ENCODE data around the gene ZCWPW1.
"Not testable (repeated sequence)": the region's sequence is repeated elsewhere in the genome, so short reads cannot be mapped to it uniquely, and the experiment has no call there.

The ZCWPW1 gene

DNA sequence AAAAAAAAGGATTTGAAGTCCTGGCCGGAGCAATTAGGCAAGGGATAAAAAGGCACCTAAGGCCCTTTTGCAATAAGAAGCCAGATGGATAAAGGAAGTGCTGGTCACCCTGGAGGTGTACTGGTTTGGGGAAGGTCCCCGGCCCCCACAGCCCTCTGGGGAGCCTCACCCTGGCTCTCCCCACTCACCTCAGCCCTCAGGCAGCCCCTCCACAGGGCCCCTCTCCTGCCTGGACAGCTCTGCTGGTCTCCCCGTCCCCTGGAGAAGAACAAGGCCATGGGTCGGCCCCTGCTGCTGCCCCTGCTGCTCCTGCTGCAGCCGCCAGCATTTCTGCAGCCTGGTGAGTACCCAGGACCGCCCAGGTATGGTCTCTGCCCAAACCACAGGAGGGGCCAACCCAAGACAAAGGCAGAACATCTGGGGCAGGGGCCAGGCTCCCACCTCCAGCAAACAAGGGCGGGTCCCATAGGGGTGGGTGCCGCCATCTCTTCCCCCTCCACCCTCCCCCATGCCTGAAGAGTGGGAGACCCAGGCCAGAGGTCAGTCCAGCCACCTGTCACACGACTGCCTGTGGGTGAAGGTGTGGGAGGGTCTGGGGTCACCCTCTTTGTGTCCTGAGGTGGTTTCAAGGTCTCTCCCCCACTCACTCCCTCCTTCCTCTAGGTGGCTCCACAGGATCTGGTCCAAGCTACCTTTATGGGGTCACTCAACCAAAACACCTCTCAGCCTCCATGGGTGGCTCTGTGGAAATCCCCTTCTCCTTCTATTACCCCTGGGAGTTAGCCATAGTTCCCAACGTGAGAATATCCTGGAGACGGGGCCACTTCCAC lies 70.3 kb downstream of the ZCWPW1 start, which contains the start of gene PILRB:
TSS of gene PILRB (plus strand) at position 91 of the 830 bp plus-strand sequence. CDS start at position 277, 186 bp downstream.
- DNase-seq (ENCODE audit: low read depth), result no peak
- H3K4me3 ChIP-seq (ENCODE audit: low read depth, low read length), result no peak within 1 kb of the TSS
- TF ChIP-seq, protein P1, sequence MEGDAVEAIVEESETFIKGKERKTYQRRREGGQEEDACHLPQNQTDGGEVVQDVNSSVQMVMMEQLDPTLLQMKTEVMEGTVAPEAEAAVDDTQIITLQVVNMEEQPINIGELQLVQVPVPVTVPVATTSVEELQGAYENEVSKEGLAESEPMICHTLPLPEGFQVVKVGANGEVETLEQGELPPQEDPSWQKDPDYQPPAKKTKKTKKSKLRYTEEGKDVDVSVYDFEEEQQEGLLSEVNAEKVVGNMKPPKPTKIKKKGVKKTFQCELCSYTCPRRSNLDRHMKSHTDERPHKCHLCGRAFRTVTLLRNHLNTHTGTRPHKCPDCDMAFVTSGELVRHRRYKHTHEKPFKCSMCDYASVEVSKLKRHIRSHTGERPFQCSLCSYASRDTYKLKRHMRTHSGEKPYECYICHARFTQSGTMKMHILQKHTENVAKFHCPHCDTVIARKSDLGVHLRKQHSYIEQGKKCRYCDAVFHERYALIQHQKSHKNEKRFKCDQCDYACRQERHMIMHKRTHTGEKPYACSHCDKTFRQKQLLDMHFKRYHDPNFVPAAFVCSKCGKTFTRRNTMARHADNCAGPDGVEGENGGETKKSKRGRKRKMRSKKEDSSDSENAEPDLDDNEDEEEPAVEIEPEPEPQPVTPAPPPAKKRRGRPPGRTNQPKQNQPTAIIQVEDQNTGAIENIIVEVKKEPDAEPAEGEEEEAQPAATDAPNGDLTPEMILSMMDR (conservative IDR thresholded peaks at IDR 0.05; ENCODE audit: low read depth, low read length), result peak; percentile 22

DNA sequence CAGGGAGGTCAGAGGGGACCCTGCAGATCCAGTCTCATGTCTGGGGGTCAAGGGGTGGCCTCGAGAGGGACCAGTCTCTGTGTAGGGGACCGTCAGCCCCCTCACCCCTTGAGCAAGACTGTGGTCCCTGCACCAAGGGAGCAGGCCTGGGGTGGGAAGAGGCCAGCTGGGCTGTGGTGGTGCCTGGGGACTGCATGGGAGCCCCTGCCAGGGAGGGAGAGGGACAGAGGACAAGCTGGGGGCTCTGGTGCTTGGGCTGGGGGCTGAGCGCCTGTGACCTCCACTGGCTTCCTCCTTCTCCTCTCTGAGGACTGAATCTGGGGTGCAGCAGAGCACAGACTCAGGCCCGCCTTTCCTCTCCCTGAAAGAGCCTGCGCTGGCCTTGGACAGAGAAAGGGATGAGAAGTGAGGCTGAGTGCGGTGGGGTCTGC lies 71.4 kb downstream of the ZCWPW1 start:
- TF ChIP-seq, protein P1 (conservative IDR thresholded peaks at IDR 0.05; ENCODE audit: low read depth, low read length), result no peak
- no peak overlapping the region for H3K4me3 ChIP-seq (ENCODE audit: low read depth, low read length)
- DNase-seq (ENCODE audit: low read depth), result no peak

DNA sequence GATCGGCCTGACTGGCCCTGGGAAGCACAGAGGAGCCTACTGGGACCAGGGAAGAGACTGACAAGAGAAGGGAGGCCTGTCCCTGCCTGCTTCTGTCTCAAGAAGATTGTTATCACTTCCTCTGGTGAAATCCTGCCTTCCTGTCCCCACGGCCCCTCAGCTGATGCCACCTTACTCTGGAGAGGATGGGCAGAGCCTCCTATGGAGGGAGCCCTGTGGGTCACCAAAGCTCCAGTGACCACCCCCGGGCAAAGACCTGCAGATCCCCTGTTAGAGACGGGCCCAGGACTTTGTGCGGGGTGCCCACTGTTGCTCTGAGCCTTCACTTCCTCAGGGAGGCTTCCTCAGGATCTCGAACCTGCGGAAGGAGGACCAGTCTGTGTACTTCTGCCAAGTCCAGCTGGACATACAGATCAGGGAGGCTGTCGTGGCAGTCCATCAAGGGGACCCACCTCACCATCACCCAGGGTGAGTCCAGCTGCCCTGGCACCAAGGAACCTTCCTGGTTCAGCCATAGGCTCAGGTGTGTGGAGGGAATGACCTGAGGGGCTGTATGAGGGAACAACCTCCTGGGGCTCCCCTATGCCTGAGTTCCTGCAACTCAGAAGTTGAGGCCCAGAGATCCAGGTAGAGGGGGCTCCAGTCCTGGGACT lies 72.0 kb downstream of the ZCWPW1 start:
- no peak for DNase-seq (ENCODE audit: low read depth)
- no peak overlapping the region for H3K4me3 ChIP-seq (ENCODE audit: low read depth, low read length)
- TF ChIP-seq, protein P1 (conservative IDR thresholded peaks at IDR 0.05; ENCODE audit: low read depth, low read length), result no peak

DNA sequence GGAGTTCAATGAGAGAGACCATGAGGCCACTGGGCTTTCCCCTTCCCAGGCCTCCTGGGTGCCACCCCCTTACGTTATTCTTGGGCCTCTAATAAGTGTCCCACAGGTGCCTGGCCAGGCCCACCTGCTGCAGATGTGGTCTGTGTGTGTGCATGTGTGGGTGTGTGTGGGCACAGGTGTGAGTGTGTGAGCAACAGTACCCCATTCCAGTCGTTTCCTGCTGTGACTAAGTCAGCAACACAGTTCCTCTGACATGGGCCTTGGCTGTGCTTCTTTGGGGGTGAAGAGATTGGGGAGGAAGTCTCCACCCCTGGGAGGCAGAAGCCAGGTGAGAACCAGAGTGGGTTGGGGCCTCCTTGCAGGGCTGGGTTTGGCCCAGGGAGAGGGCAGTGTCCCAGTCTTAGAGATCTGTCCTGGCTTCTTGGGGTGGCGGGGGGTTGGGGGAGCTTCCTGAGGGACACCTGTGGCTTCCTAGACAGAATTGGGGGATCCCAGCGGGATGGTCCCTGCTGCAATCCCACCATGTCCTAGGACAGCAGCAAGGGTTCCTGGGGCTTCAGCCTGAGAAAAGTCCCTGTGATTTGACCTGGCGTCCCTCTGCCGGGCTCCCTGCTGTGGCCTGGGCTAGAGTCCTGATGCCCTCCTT lies 74.7 kb downstream of the ZCWPW1 start:
- H3K4me3 ChIP-seq (ENCODE audit: low read depth, low read length), result no peak overlapping the region
- DNase-seq (ENCODE audit: low read depth), result no peak
- TF ChIP-seq, protein P1 (conservative IDR thresholded peaks at IDR 0.05; ENCODE audit: low read depth, low read length), result no peak

DNA sequence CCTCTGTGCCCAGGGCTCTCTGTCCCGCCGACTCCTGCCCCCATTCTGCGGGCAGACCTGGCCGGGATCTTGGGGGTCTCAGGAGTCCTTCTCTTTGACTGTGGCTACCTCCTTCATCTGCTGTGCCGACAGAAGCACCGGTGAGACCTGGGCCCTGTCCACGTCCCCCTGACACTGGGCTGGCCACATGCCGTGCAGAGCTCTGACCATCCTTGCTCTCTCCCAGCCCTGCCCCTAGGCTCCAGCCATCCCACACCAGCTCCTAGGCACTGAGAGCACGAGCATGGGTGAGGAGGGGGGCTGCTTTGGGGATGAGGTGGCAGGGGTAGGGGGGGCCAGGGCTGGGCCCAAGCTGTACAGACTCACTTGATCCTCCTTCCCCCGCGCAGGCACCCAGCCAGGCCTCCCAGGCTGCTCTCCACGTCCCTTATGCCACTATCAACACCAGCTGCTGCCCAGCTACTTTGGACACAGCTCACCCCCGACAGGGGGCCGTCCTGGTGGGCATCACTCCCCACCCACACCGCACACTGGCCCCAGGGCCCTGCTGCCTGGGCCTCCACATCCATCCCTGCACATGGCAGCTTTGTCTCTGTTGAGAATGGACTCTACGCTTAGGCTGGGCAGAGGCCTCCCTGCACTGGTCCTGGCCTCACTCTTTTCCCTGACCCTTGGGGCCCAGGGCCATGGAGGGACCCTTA lies 75.4 kb downstream of the ZCWPW1 start:
- H3K4me3 ChIP-seq (ENCODE audit: low read depth, low read length), result no peak overlapping the region
- DNase-seq (ENCODE audit: low read depth), result no peak
- TF ChIP-seq, protein P1 (conservative IDR thresholded peaks at IDR 0.05; ENCODE audit: low read depth, low read length), result no peak

DNA sequence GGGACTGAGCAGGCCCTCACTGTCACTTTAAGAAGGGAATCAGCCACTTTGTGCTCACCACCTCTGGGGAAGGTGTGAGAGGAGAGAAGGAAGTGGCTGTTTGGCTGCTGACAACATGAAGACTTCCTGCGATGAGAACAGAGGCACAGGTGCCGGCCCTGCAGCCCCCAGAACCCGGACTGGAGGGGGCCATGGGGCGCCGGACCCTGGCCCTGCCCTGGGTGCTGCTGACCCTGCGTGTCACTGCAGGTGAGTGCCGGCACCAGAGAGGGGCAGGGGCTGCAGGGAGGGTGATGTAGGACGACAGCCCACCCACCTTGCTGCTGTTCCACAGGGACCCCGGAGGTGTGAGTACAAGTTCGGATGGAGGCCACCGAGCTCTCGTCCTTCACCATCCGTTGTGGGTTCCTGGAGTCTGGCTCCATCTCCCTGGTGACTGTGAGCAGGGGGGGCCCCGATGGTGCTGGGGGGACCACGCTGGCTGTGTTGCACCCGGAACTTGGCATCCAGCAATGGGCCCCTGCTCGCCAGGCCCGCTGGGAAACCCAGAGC lies 76.2 kb downstream of the ZCWPW1 start:
- not testable (repeated sequence) for DNase-seq (ENCODE audit: low read depth); H3K4me3 ChIP-seq (ENCODE audit: low read depth, low read length)
